KBM-7 (cell line): ENCODE results near the gene PML.

Experiments used
- DNase-seq: peaks from one replicate; pipeline ENCODE4 v3.0.0-alpha.2; 2015
- in situ Hi-C: fragments of 300-500 bp; cut with MboI; formaldehyde crosslinking; loops from 2 replicates; pipeline ENCODE4 v1.14.3; 2020; ENCODE audit warnings: low sequenced_read_pairs, low pct_unique_long_range_greater_than_20kb, mixed read lengths

The PML gene, protein sequence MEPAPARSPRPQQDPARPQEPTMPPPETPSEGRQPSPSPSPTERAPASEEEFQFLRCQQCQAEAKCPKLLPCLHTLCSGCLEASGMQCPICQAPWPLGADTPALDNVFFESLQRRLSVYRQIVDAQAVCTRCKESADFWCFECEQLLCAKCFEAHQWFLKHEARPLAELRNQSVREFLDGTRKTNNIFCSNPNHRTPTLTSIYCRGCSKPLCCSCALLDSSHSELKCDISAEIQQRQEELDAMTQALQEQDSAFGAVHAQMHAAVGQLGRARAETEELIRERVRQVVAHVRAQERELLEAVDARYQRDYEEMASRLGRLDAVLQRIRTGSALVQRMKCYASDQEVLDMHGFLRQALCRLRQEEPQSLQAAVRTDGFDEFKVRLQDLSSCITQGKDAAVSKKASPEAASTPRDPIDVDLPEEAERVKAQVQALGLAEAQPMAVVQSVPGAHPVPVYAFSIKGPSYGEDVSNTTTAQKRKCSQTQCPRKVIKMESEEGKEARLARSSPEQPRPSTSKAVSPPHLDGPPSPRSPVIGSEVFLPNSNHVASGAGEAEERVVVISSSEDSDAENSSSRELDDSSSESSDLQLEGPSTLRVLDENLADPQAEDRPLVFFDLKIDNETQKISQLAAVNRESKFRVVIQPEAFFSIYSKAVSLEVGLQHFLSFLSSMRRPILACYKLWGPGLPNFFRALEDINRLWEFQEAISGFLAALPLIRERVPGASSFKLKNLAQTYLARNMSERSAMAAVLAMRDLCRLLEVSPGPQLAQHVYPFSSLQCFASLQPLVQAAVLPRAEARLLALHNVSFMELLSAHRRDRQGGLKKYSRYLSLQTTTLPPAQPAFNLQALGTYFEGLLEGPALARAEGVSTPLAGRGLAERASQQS

DNA sequence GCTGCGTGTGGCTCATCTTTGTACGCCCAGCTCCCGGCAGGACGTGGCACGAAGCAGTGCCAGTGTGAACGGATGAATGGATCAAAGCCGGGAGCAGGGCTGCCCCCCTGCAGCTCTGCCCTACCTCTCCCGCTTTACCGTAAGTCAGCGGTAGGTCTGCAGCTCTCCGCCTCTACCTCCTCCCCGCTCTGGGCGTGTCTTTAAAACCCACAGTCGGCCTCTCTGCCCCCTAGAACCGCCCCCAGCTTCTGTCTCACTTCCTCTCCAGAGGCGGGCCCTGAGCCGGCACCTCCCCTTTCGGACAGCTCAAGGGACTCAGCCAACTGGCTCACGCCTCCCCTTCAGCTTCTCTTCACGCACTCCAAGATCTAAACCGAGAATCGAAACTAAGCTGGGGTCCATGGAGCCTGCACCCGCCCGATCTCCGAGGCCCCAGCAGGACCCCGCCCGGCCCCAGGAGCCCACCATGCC is at the start of gene PML:
Gene PML (plus strand): TSS at position 304 of the 471 bp plus-strand sequence. CDS start 97 bp downstream, at position 401.
- in situ Hi-C loops, result no loop called here
- peak; percentile 99 for DNase-seq

GRCh38 chr15:73945130-73945508 is 49.4 kb upstream of the PML start:
- in situ Hi-C loops, result no loop called here
- no peak for DNase-seq

DNA sequence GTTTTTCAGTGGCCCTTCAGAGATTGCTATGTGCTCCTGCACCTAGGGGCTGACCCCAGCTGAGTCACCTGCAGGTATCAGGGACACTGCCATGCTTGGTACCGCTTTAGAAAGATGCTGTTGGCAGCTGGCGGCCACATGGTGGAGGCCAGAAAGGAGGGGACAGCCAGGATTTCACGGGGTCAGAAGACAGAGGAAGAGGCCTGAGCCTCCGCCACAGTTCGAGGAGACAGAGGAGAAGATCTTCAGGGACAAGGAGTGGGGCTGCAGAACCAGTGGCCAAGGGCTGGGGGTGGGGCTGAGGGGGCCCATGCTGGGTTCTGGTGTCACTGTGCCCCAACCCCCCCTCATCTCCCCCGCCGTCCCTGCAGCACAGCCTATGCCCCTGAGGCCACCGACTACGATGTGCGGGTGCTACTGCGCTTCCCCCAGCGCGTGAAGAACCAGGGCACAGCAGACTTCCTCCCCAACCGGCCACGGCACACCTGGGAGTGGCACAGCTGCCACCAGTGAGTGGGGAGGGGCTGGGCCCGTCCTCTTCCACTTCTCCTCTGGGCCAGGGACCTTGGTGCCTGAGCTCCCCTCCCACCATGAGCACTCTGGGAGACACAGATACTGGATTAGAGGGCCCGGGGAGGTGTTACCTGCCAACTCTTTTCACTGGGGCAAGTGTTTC is 48.3 kb upstream of the PML start:
- in situ Hi-C loops, result no loop called here

GRCh38 chr15:73946795-73947370 is 47.6 kb upstream of the PML start:
- DNase-seq, result no peak
- in situ Hi-C loops, result no loop called here

More for the DNA sequence above, 48.3 kb upstream of the PML start:
- no peak for DNase-seq

GRCh38 chr15:73947651-73948050 is 46.9 kb upstream of the PML start:
- in situ Hi-C loops, result no loop called here
- DNase-seq, result no peak

GRCh38 chr15:73948396-73948795 is 46.1 kb upstream of the PML start:
- DNase-seq, result no peak
- in situ Hi-C loops, result no loop called here

GRCh38 chr15:73948982-73949381 is 45.5 kb upstream of the PML start:
- DNase-seq, result no peak
- in situ Hi-C loops, result no loop called here

DNA sequence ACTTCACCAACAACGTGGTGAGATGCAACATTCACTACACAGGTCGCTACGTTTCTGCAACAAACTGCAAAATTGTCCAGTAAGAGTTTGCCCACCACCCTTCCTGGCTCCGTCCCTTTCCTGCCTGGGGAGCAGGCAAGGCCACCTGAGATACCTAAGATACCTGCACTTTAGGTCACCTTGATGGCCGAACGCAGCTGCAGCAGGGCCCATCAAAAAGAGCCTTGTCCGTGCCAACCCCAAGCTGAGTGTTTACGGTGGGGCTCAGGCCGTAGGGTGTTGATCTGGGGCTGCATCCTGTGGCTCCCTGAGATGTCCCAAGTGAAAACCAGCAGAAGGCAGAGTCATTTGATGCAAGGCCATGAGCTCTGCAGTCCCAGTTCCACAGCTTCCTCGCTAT is 45.0 kb upstream of the PML start:
- in situ Hi-C loops, result no loop called here
- DNase-seq, result no peak

- no peak for DNase-seq
- in situ Hi-C loops, result no loop called here
These were observed 44.1 kb upstream of the PML start for GRCh38 chr15:73950479-73950830.

- in situ Hi-C loops, result no loop called here
- peak; percentile 97 for DNase-seq
These were observed 43.5 kb upstream of the PML start for GRCh38 chr15:73950831-73951561.

GRCh38 chr15:73951601-73952000 is 42.9 kb upstream of the PML start:
- in situ Hi-C loops, result no loop called here

DNA sequence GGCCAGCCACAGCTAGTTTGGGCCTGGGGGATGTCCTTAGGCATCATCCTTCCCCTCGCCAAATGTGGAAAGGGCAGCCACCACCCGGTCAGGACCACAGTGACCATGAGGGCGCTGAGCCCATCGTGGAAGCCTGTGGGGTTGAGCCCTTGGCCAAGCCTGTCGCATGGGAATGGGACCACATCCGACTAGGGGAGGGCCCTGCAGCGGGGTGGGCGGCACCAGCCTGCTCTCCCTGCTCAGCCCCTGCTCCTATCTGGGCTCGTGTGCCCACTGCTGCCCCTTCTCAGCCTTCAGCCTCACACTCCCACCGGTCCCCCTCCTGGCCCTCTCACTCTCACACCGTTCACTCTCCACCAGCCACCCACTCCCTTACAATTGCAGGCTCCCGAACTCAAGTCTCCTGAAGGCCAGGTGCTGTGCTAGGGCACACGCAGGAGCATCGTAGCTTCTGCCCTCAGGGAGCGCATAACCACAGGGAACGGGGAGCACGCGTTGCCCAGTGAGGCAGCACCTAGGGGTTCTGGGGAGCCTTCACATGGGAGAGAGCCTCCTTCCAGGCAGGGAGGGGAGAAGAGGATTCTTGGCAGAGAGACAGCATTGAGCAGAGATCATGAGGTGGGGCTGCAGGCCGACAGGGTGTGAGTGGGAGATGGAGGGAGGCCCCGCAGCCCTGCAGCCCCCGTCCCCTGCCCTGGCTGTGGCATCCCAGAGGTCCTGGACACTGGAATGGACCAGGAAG is 42.2 kb upstream of the PML start:
- no peak for DNase-seq

More at GRCh38 chr15:73951601-73952000, 42.9 kb upstream of the PML start:
- DNase-seq, result no peak

DNA sequence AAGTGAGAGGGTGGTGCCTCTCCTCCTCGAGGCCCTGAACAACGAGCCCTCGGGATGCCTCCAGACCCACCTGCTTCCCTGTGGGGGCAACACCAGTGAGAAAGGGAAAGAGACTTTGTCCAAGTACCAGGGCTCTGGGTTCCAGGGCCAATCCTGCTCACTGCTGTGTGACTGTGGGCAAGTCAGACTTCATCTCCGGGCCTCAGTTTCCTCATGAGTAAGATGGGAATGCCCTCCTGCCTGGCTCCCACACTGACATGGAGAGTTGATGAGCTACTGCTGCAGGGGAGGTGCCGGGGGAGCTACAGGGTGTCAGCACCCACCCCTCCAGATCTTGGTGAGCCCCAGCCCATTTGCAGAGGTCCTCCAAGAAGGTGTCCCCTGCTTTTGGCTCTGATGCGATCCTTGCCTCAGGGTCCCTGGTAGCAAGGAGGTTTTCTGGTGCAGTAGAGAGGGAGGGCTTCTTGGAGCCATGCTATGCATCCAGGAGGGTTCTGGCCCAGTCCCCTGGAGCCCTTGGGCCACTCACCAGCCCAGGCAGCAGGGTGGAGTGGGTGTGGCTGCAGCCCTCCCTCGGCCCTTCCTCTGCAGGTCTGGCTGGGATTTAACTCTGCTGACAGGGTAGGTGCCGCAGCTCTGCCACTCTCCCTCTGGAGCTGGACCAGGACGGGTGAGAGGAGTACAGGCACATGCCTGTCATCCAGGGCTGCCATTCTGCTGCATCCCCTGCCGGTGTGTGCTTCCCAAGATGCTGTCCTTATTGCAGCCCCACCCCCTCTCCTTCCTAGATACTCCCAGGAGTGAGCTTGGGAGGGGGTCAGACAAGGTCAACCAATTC is 41.4 kb upstream of the PML start:
- in situ Hi-C loops, result no loop called here
- no peak for DNase-seq

More for the DNA sequence above, 42.2 kb upstream of the PML start:
- in situ Hi-C loops, result no loop called here

GRCh38 chr15:73954188-73955145 is 40.0 kb upstream of the PML start:
- in situ Hi-C loops, result no loop called here
- no peak for DNase-seq

- no peak for DNase-seq
- in situ Hi-C loops, result no loop called here
These were observed 39.2 kb upstream of the PML start for GRCh38 chr15:73955326-73955725.
